K562 (cell line): ENCODE results near the gene OSBPL10. TPM values are rescaled to one million over a fixed set of nuclear protein-coding genes. Genes with fewer than 3 reads are reported as not detected.

Experiments
- ATAC-seq: fragments of 200-7000 bp; cut with Tn5 transposase; 3 replicates; pipeline ENCODE4 v1.9.1; 2020; ENCODE audit warnings: moderate library complexity
- BruUV-seq: library from RNA; stranded (reverse); fragments of 400-500 nt; replicated peaks from 2 replicates; lab custom pipeline; 2021; lab: Mats Ljungman, UMichigan
- CTCF ChIA-PET: fragments of 300-600 bp; formaldehyde crosslinking; extraction: SDS; loops from one replicate; lab custom pipeline; 2021; ENCODE audit warnings: low intra/inter-chr PET ratio; lab: Yijun Ruan, JAX
- POLR2A ChIA-PET: fragments of 300-600, 350-650 bp; sonication (Branson Sonifier 250); formaldehyde crosslinking; extraction: SDS; loops from one replicate; lab custom pipeline; 2021; ENCODE audit warnings: antibody characterized with exemption, inconsistent platforms; lab: Yijun Ruan, JAX
- DNase-seq, 4 experiments: peaks; one replicate each; pipeline versions ENCODE4 v3.0.0 to v3.0.0-alpha.2; 2011 to 2018; ENCODE audit warnings: low spot score in 3 of 4, mixed read lengths in 3 of 4; ENCODE audit errors: extremely low read depth in 1 of 4
- FAIRE-seq: peaks from 2 replicates; lab custom pipeline; 2011; peaks lifted over from hg19 to GRCh38; lab: Jason Lieb, UNC
- H2AFZ ChIP-seq: 2 replicates; pipeline ENCODE4 v1.6.0; 2011; ENCODE audit warnings: low read depth, low read length, control low read depth, inconsistent platforms
- H3K27ac ChIP-seq: fragments of 200-600 bp; 3 replicates; pipeline ENCODE4 v1.8.0; 2011; ENCODE audit warnings: low read depth, mild to moderate bottlenecking, control low read depth, inconsistent platforms, low read length, moderate library complexity, mixed read lengths; ENCODE audit errors: extremely low read depth
- H3K27me3 ChIP-seq, 2 experiments: fragments of 300-600 bp in 1 of 2; 2 replicates in 1 of 2; 3 replicates in 1 of 2; pipeline versions ENCODE4 v1.6.0 to v1.8.0; 2011; ENCODE audit warnings: inconsistent platforms in 2 of 2, low read length in 2 of 2, mild to moderate bottlenecking in 1 of 2, mixed read lengths in 1 of 2, moderate library complexity in 1 of 2; ENCODE audit not compliant: control insufficient read depth in 2 of 2, insufficient read depth in 2 of 2
- H3K36me3 ChIP-seq: fragments of 300-600 bp; 3 replicates; pipeline ENCODE4 v1.8.0; 2011; ENCODE audit warnings: mild to moderate bottlenecking, low read length, inconsistent platforms; ENCODE audit not compliant: control insufficient read depth, insufficient read depth
- H3K4me1 ChIP-seq, 2 experiments: fragments of 200-600 bp in 1 of 2; replicated peaks in 1 of 2; 2 replicates in 1 of 2; 3 replicates in 1 of 2; pipeline versions ENCODE4 v1.5.1 to v1.8.0; 2011; ENCODE audit warnings: inconsistent platforms in 2 of 2, low read length in 2 of 2, mild to moderate bottlenecking in 1 of 2, mixed read lengths in 1 of 2, moderate library complexity in 1 of 2; ENCODE audit not compliant: control insufficient read depth in 2 of 2, insufficient read depth in 2 of 2
- H3K4me2 ChIP-seq: 2 replicates; pipeline ENCODE4 v1.6.1; 2011; ENCODE audit warnings: low read length, control low read depth, inconsistent platforms, mixed read lengths; ENCODE audit not compliant: insufficient read depth
- H3K4me3 ChIP-seq: fragments of 200-600 bp; sonication (generic), shearing (Covaris generic); 2 replicates; pipeline ENCODE4 v1.5.1; 2016; ENCODE audit warnings: control low read depth, inconsistent platforms
- H3K79me2 ChIP-seq: fragments of 200-600 bp; 3 replicates; pipeline ENCODE4 v1.8.0; 2011; ENCODE audit warnings: low read length, inconsistent platforms; ENCODE audit not compliant: control insufficient read depth, insufficient read depth
- H3K9ac ChIP-seq, 2 experiments: 2 replicates each; pipeline versions ENCODE4 v1.6.0 to v1.6.1; 2011; ENCODE audit warnings: low read depth in 2 of 2, low read length in 2 of 2, control low read depth in 1 of 2, inconsistent platforms in 1 of 2, mild to moderate bottlenecking in 1 of 2, mixed read lengths in 1 of 2; ENCODE audit not compliant: insufficient read depth in 1 of 2
- H3K9me1 ChIP-seq: one replicate; pipeline ENCODE4 v1.6.0; 2011; ENCODE audit warnings: inconsistent platforms, mild to moderate bottlenecking, low read length, moderate library complexity; ENCODE audit not compliant: control insufficient read depth, insufficient read depth
- H3K9me3 ChIP-seq: replicated peaks from 2 replicates; pipeline ENCODE4 v1.5.1; 2011; ENCODE audit warnings: low read depth, low read length, inconsistent platforms; ENCODE audit not compliant: control insufficient read depth, insufficient read depth
- H4K20me1 ChIP-seq: replicated peaks from 2 replicates; pipeline ENCODE4 v1.6.1; 2011; ENCODE audit warnings: low read length, inconsistent platforms, mixed read lengths; ENCODE audit not compliant: control insufficient read depth, insufficient read depth
- ARID2 ChIP-seq: fragments of 450-650 bp; IDR thresholded peaks from 2 replicates; pipeline ENCODE4 v1.6.1; 2017; ENCODE audit warnings: antibody characterized with exemption, mild to moderate bottlenecking
- BRD4 ChIP-seq: fragments of 200-600 bp; sonication (generic); IDR thresholded peaks from 2 replicates; pipeline ENCODE4 v1.6.1; 2017; ENCODE audit warnings: inconsistent platforms
- E2F1 ChIP-seq: sonication (generic); formaldehyde crosslinking; IDR thresholded peaks from 2 replicates; pipeline ENCODE4 v1.8.1; 2023; ENCODE audit warnings: mild to moderate bottlenecking, missing genetic modification reagents, moderate library complexity
- EP300 ChIP-seq: IDR thresholded peaks from 2 replicates; pipeline ENCODE4 v1.6.1; 2012; ENCODE audit warnings: low read length, improper control_type of control experiment
- FOXK2 ChIP-seq, 2 experiments: fragments of 450-650 bp; IDR thresholded peaks in 1 of 2; conservative IDR thresholded peaks in 1 of 2; 2 replicates each; pipeline ENCODE4 v1.6.1; 2016; ENCODE audit warnings: low read depth in 2 of 2, mild to moderate bottlenecking in 1 of 2
- MBD1 ChIP-seq: fragments of 250-450 bp; sonication (Bioruptor Pico); IDR thresholded peaks from 2 replicates; pipeline ENCODE4 v1.8.0; 2022; ENCODE audit warnings: inconsistent platforms
- MEIS2 ChIP-seq: fragments of 450-650 bp; IDR thresholded peaks from 2 replicates; pipeline ENCODE4 v1.6.1; 2014; ENCODE audit warnings: mild to moderate bottlenecking; ENCODE audit not compliant: partially characterized antibody
- MITF ChIP-seq: IDR thresholded peaks from 2 replicates; pipeline ENCODE4 v1.6.1; 2014; ENCODE audit warnings: antibody characterized with exemption
- MYBL2 ChIP-seq, 2 experiments: fragments of 450-650 bp in 1 of 2; sonication (generic) in 1 of 2; formaldehyde crosslinking in 1 of 2; IDR thresholded peaks; 2 replicates each; pipeline versions ENCODE4 v1.6.1 to v1.8.1; 2017 to 2022; ENCODE audit warnings: borderline replicate concordance in 1 of 2, inconsistent platforms in 1 of 2, low read depth in 1 of 2, mild to moderate bottlenecking in 1 of 2, missing genetic modification reagents in 1 of 2, moderate library complexity in 1 of 2
- NR2F6 ChIP-seq: fragments of 450-650 bp; formaldehyde crosslinking; IDR thresholded peaks from 2 replicates; pipeline ENCODE4 v1.4.0; 2020; ENCODE audit warnings: mild to moderate bottlenecking
- PHF8 ChIP-seq: fragments of 200-600 bp; sonication (generic); IDR thresholded peaks from 2 replicates; pipeline ENCODE4 v1.6.1; 2012; ENCODE audit warnings: mixed run types, mild to moderate bottlenecking, inconsistent platforms, low read length, moderate library complexity, borderline replicate concordance
- PKNOX1 ChIP-seq: fragments of 450-650 bp; IDR thresholded peaks from 2 replicates; pipeline ENCODE4 v1.6.1; 2016
- RBFOX2 ChIP-seq: fragments of 200-400 bp; formaldehyde crosslinking; IDR thresholded peaks from 2 replicates; pipeline ENCODE4 v1.6.1; 2017; ENCODE audit warnings: low read depth, mild to moderate bottlenecking, low read length, moderate library complexity
- SP1 ChIP-seq: sonication (generic); formaldehyde crosslinking; IDR thresholded peaks from 2 replicates; pipeline ENCODE4 v1.8.1; 2022; ENCODE audit warnings: mild to moderate bottlenecking, missing genetic modification reagents
- XRCC5 ChIP-seq: fragments of 200-400 bp; formaldehyde crosslinking; IDR thresholded peaks from 2 replicates; pipeline ENCODE4 v1.6.1; 2017; ENCODE audit warnings: low read depth, mild to moderate bottlenecking, low read length
- ZC3H8 ChIP-seq: fragments of 450-650 bp; IDR thresholded peaks from 2 replicates; pipeline ENCODE4 v1.6.1; 2017
- ZZZ3 ChIP-seq: fragments of 450-650 bp; IDR thresholded peaks from 2 replicates; pipeline ENCODE4 v1.6.1; 2016; ENCODE audit warnings: antibody characterized with exemption, mild to moderate bottlenecking, moderate library complexity
- WGBS: fragments of 100-300 bp; shearing (Covaris generic); methylation state at CpG from one replicate; pipeline ENCODE4 v1.1.6; 2016; ENCODE audit warnings: low coverage, mixed read lengths; ENCODE audit not compliant: insufficient coverage; ENCODE audit errors: missing lambda C conversion rate; 5-methylcytosine and 5-hydroxymethylcytosine counted together
- in situ Hi-C: fragments of 300-500 bp; cut with MboI; formaldehyde crosslinking; loops from 4 replicates; pipeline ENCODE4 v1.15.0; 2018; ENCODE audit warnings: inconsistent platforms, mixed read lengths
- intact Hi-C: fragments of 100-400 bp; cut with micrococcal nuclease; formaldehyde crosslinking; loops from 2 replicates; pipeline ENCODE4 v1.14.2; 2022
- polyA plus RNA-seq, 8 experiments: library from polyadenylated mRNA; depleted of rRNA in 4 of 8; stranded (reverse) in 5 of 8; unstranded in 3 of 8; fragments of >200 nt; fragmentation: Nextera tagmentation in 2 of 8; fragmentation: Illumina TruSeq in 1 of 8; extraction: Ambion mirVana in 2 of 8; extraction: Trizol in 1 of 8; gene quantifications; 2 replicates each; pipeline versions ENCODE4 v1.2.1 to v1.2.3, GENCODE V29; 2011 to 2014; ENCODE audit warnings: inconsistent platforms in 1 of 8, missing spikeins in 1 of 8
- total RNA-seq, 7 experiments: library from RNA; depleted of rRNA in 6 of 7; stranded (reverse); fragments of >200 nt in 6 of 7; fragmentation: Illumina TruSeq in 2 of 7; extraction: Trizol in 2 of 7; gene quantifications; 2 replicates each; pipeline versions ENCODE4 v1.2.1 to v1.2.3, GENCODE V29; 2011 to 2021; ENCODE audit warnings: low replicate concordance in 1 of 7

The OSBPL10 gene
- total and polyA plus RNA-seq, 9 of the 15 experiments (the other 6 are each of a cell fraction or from before 2014, with no cell fraction given): 0.03 to 0.19 (median 0.14) TPM; not detected in 2

- DNase-seq: no peak
- Histone ChIP-seq H4K20me1 (no peaks in the 10 kb centered on the region), H3K79me2 (no peaks in the 10 kb centered on the region), H3K27ac (no peak overlapping the region), H3K9me3 (no peaks in the 10 kb centered on the region), H3K9me1 (no peaks in the 10 kb centered on the region), H3K4me2 (no peak overlapping the region), H3K4me1 (no peaks in the 10 kb centered on the region), H3K4me3 (no peak overlapping the region), H3K27me3 (peaks cover 0 to 19% of the 10 kb centered on the region in 2 experiments; a peak in 1 of 5 replicates), H3K36me3 (no peaks in the 10 kb centered on the region), H3K9ac (no peak overlapping the region), H2AFZ (no peak overlapping the region)
- intact Hi-C loops (no loop called here), in situ Hi-C loops (no loop called here)
- CTCF ChIA-PET: no interaction called here
- POLR2A ChIA-PET: no interaction called here
- no TSS peak for BruUV-seq
- no peak for FAIRE-seq
- 0% methylated on average over 3 of the region's 3 CpGs for WGBS
- no peak for ATAC-seq
- no peak for TF ChIP-seq SP1 (CRISPR knock-in tag)
- TF ChIP-seq FOXK2 (conservative IDR thresholded peaks at IDR 0.05 in 1 of 2, IDR thresholded peaks at IDR 0.05 in 1 of 2; ENCODE audit: low read depth in 2 of 2): no peak
- no peak for TF ChIP-seq RBFOX2
- no peak for TF ChIP-seq E2F1 (CRISPR knock-in tag)
- TF ChIP-seq MITF: no peak
- no peak for TF ChIP-seq ZZZ3
- TF ChIP-seq NR2F6 (CRISPR knock-in tag): no peak
- no peak for TF ChIP-seq PKNOX1
- no peak for TF ChIP-seq XRCC5
- TF ChIP-seq ARID2: no peak
- TF ChIP-seq PHF8: no peak
- TF ChIP-seq MEIS2: no peak
- TF ChIP-seq EP300: no peak
- TF ChIP-seq BRD4: no peak
- no peak for TF ChIP-seq MYBL2 (IDR thresholded peaks at IDR 0.05; ENCODE audit: low read depth)
- no peak for TF ChIP-seq MYBL2 (CRISPR knock-in tag; IDR thresholded peaks at IDR 0.05; ENCODE audit: borderline replicate concordance)
- TF ChIP-seq MBD1 (CRISPR knock-in tag): no peak
- TF ChIP-seq ZC3H8: no peak
Measured at GRCh38 chr3:31885235-31885634, 95.8 kb downstream of the OSBPL10 start.
